AG04450 (cell line): ENCODE results near the gene SH3GLB1. TPM values are rescaled to one million over a fixed set of nuclear protein-coding genes. Genes with fewer than 3 reads are reported as not detected.

Experiments used
- CTCF ChIA-PET: fragments of 300-600, 350-600 bp; formaldehyde crosslinking; extraction: SDS; loops from one replicate; lab custom pipeline; 2022; ENCODE audit warnings: antibody characterized with exemption, inconsistent platforms; lab: Charles Lee
- POLR2A ChIA-PET: fragments of 350-600 bp; formaldehyde crosslinking; extraction: SDS; loops from one replicate; lab custom pipeline; 2021; ENCODE audit warnings: antibody characterized with exemption, inconsistent platforms; lab: Yijun Ruan, JAX
- DNase-seq: peaks from one replicate; pipeline ENCODE4 v3.0.0-alpha.2; 2011; ENCODE audit warnings: low read depth, low spot score
- H3K27ac ChIP-seq: one replicate; pipeline ENCODE4 v1.5.1; 2012; ENCODE audit warnings: low read depth, low read length, control low read depth
- H3K27me3 ChIP-seq: one replicate; pipeline ENCODE4 v1.6.0; 2012; ENCODE audit warnings: low read length; ENCODE audit not compliant: control insufficient read depth, insufficient read depth
- H3K4me3 ChIP-seq: 2 replicates; pipeline ENCODE4 v1.5.1; 2011; ENCODE audit warnings: mild to moderate bottlenecking, low read depth, low read length, control low read depth
- H3K9me3 ChIP-seq: 2 replicates; pipeline ENCODE4 v1.5.1; 2012; ENCODE audit warnings: low read length; ENCODE audit not compliant: control insufficient read depth, insufficient read depth
- polyA plus RNA-seq: library from polyadenylated mRNA; depleted of rRNA; stranded (reverse); fragments of >200 nt; gene quantifications from 2 replicates; pipeline ENCODE4 v1.2.3, GENCODE V29; 2011
- TF ChIP-seq, protein P1 (sequence below): IDR thresholded peaks from 2 replicates; pipeline ENCODE4 v1.5.1; 2011; ENCODE audit warnings: low read depth, low read length, control low read depth, inconsistent platforms

SH3GLB1 gene
- polyA plus RNA-seq, 1 experiment: 75.9 TPM

- TF ChIP-seq, protein P1, sequence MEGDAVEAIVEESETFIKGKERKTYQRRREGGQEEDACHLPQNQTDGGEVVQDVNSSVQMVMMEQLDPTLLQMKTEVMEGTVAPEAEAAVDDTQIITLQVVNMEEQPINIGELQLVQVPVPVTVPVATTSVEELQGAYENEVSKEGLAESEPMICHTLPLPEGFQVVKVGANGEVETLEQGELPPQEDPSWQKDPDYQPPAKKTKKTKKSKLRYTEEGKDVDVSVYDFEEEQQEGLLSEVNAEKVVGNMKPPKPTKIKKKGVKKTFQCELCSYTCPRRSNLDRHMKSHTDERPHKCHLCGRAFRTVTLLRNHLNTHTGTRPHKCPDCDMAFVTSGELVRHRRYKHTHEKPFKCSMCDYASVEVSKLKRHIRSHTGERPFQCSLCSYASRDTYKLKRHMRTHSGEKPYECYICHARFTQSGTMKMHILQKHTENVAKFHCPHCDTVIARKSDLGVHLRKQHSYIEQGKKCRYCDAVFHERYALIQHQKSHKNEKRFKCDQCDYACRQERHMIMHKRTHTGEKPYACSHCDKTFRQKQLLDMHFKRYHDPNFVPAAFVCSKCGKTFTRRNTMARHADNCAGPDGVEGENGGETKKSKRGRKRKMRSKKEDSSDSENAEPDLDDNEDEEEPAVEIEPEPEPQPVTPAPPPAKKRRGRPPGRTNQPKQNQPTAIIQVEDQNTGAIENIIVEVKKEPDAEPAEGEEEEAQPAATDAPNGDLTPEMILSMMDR: no peak
- H3K9me3 ChIP-seq: no peaks in the 10 kb centered on the region
- H3K27ac ChIP-seq: no peak overlapping the region
- POLR2A ChIA-PET: interaction anchor here (1.0 to 1.2 kb wide), 2 partner anchors 10 kb away, joined by 3 to 6 read pairs; partner anchors contain the start of gene SH3GLB1
- CTCF ChIA-PET: interaction anchor here (1.4 to 9.9 kb wide), 3 partner anchors 10 to 335 kb away, joined by 4 to 166 read pairs (median 10); partner anchors contain the start of gene SH3GLB1
- no peaks in the 10 kb centered on the region for H3K27me3 ChIP-seq
- no peak for DNase-seq
- no peak overlapping the region for H3K4me3 ChIP-seq
These were observed 10.3 kb downstream of the SH3GLB1 start for GRCh38 chr1:86714561-86715244.

GRCh38 chr1:86718786-86719185 is 14.4 kb downstream of the SH3GLB1 start:
- POLR2A ChIA-PET: no interaction called here

DNA sequence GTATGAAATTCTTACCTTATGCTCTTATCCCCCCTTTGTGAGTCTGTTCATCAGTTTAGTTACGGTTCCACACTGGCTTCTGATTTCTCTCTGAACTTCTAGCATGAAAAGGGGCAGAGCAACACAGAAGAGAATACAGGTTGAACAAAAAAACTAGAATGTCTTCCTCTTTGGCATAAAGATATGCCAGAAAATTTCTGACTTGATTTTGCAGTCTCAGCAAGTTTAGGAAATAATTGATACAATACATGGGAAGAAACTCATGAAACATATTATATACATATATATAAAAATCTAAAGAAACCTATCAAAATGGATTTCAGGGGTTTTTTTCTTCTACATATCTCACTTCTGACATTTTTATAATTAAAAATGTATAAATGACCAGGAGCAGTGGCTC is 27.0 kb downstream of the SH3GLB1 start:
- DNase-seq: no peak
- TF ChIP-seq, protein P1: no peak
- H3K27me3 ChIP-seq: no peaks in the 10 kb centered on the region
- ChIA-PET CTCF (no interaction called here), POLR2A (no interaction called here)
- no peaks in the 10 kb centered on the region for H3K9me3 ChIP-seq
- H3K4me3 ChIP-seq: no peak overlapping the region
- H3K27ac ChIP-seq: no peak overlapping the region

More at GRCh38 chr1:86718786-86719185, 14.4 kb downstream of the SH3GLB1 start:
- Histone ChIP-seq H3K27ac (no peak overlapping the region), H3K27me3 (no peaks in the 10 kb centered on the region), H3K9me3 (no peaks in the 10 kb centered on the region), H3K4me3 (no peak overlapping the region)
- CTCF ChIA-PET: interaction anchor here (0.6 to 9.9 kb wide), 4 partner anchors 14 to 256 kb away, joined by 3 to 166 read pairs (median 3); partner anchors contain the start of gene SH3GLB1
- no peak for DNase-seq
- TF ChIP-seq, protein P1: no peak

GRCh38 chr1:86733340-86733739 is 29.0 kb downstream of the SH3GLB1 start:
- H3K27me3 ChIP-seq: no peaks in the 10 kb centered on the region
- no peak for DNase-seq
- H3K4me3 ChIP-seq: no peak overlapping the region
- ChIA-PET CTCF (interaction anchor here (1.0 to 1.7 kb wide), 3 partner anchors 9 to 351 kb away, joined by 3 to 5 read pairs (median 5); partner anchors contain the start of gene SH3GLB1), POLR2A (no interaction called here)
- H3K27ac ChIP-seq: no peak overlapping the region
- TF ChIP-seq, protein P1: no peak
- no peaks in the 10 kb centered on the region for H3K9me3 ChIP-seq
